ENCODE data around the gene CRYL1. TPM values are rescaled to one million over a fixed set of nuclear protein-coding genes. Genes with fewer than 3 reads are reported as not detected.

CRYL1 gene
- total and polyA plus RNA-seq, 7 donors, result 6.4 to 18.5 (median 12.9) TPM

- TF ChIP-seq, protein P1, sequence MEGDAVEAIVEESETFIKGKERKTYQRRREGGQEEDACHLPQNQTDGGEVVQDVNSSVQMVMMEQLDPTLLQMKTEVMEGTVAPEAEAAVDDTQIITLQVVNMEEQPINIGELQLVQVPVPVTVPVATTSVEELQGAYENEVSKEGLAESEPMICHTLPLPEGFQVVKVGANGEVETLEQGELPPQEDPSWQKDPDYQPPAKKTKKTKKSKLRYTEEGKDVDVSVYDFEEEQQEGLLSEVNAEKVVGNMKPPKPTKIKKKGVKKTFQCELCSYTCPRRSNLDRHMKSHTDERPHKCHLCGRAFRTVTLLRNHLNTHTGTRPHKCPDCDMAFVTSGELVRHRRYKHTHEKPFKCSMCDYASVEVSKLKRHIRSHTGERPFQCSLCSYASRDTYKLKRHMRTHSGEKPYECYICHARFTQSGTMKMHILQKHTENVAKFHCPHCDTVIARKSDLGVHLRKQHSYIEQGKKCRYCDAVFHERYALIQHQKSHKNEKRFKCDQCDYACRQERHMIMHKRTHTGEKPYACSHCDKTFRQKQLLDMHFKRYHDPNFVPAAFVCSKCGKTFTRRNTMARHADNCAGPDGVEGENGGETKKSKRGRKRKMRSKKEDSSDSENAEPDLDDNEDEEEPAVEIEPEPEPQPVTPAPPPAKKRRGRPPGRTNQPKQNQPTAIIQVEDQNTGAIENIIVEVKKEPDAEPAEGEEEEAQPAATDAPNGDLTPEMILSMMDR (IDR thresholded peaks at IDR 0.05), result no peak
- Histone ChIP-seq H3K4me3 (no peak overlapping the region), H3K27ac (no peak overlapping the region), H3K9me3 (no peaks in the 10 kb centered on the region), H3K27me3 (ENCODE audit: insufficient read depth in 3 of 3, low read length in 2 of 3) (no peaks in the 10 kb centered on the region), H3K4me1 (peaks cover 8% of the 10 kb centered on the region), H3K36me3 (ENCODE audit: insufficient read depth in 1 of 2, low read depth in 1 of 2) (no peaks in the 10 kb centered on the region)
- intact Hi-C loops (cut with DNase I), result no loop called here
- WGBS, 3 donors, result 70 to 76% (median 75%) methylated on average over 2 of the region's 2 CpGs
- no peak for ATAC-seq
- no peak for DNase-seq
These were observed 64.2 kb downstream of the CRYL1 start for GRCh38 chr13:20461481-20461859.

DNA sequence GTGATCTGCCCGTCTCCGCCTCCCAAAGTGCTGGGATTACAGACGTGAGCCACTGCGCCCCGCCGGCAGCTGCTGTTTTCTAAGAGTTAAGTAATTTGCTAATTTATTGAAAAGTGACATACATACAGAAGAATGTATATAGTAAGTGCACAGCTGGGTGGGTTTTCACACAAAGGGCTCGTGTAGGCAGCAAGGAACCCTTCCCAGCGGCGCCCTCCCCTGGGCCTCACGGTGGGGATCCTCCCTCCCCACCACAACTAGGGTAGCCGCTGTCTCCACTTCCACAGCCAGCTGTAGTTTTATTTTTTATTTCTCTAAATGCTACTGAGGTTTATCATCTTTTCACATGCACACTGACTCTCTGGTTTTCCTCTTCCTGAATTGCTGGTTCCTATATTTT lies 64.9 kb downstream of the CRYL1 start:
- ATAC-seq, result no peak
- Histone ChIP-seq H3K27ac (no peak overlapping the region), H3K27me3 (ENCODE audit: insufficient read depth in 3 of 3, low read length in 2 of 3) (no peaks in the 10 kb centered on the region), H3K36me3 (ENCODE audit: insufficient read depth in 1 of 2, low read depth in 1 of 2) (no peaks in the 10 kb centered on the region), H3K4me1 (peaks cover 8% of the 10 kb centered on the region), H3K9me3 (no peaks in the 10 kb centered on the region), H3K4me3 (no peak overlapping the region)
- intact Hi-C loops (cut with DNase I), result no loop called here
- DNase-seq, result no peak
- TF ChIP-seq, protein P1 (IDR thresholded peaks at IDR 0.05), result no peak
- 85 to 94% (median 89%) methylated on average over 11 of the region's 11 CpGs for WGBS, 3 donors

- H3K27ac ChIP-seq, result no peak overlapping the region
These were observed 68.0 kb downstream of the CRYL1 start for GRCh38 chr13:20457670-20458069.

GRCh38 chr13:20456737-20457136 lies 68.9 kb downstream of the CRYL1 start:
- no peak for DNase-seq
- H3K27ac ChIP-seq, result no peak overlapping the region
- no peaks in the 10 kb centered on the region for H3K4me1 ChIP-seq
- no peaks in the 10 kb centered on the region for H3K36me3 ChIP-seq (ENCODE audit: insufficient read depth in 1 of 2, low read depth in 1 of 2)
- no peaks in the 10 kb centered on the region for H3K9me3 ChIP-seq
- ATAC-seq, result no peak
- TF ChIP-seq, protein P1 (IDR thresholded peaks at IDR 0.05), result no peak
- no peaks in the 10 kb centered on the region for H3K27me3 ChIP-seq (ENCODE audit: insufficient read depth in 3 of 3, low read length in 2 of 3)
- intact Hi-C loops (cut with DNase I), result no loop called here
- WGBS, 3 donors, result 69 to 76% (median 71%) methylated on average over 2 of the region's 2 CpGs
- no peak overlapping the region for H3K4me3 ChIP-seq

More at GRCh38 chr13:20457670-20458069, 68.0 kb downstream of the CRYL1 start:
- WGBS, 3 donors, result 60 to 77% (median 61%) methylated on average over 6 of the region's 6 CpGs
- TF ChIP-seq, protein P1 (IDR thresholded peaks at IDR 0.05), result no peak
- Histone ChIP-seq H3K4me1 (no peaks in the 10 kb centered on the region), H3K9me3 (no peaks in the 10 kb centered on the region), H3K36me3 (ENCODE audit: insufficient read depth in 1 of 2, low read depth in 1 of 2) (no peaks in the 10 kb centered on the region), H3K27me3 (ENCODE audit: insufficient read depth in 3 of 3, low read length in 2 of 3) (no peaks in the 10 kb centered on the region), H3K4me3 (no peak overlapping the region)
- intact Hi-C loops (cut with DNase I), result no loop called here
- DNase-seq (no peak), ATAC-seq (no peak)

GRCh38 chr13:20451397-20451796 lies 74.3 kb downstream of the CRYL1 start:
- DNase-seq (no peak), ATAC-seq (no peak)
- H3K36me3 ChIP-seq (ENCODE audit: insufficient read depth in 1 of 2, low read depth in 1 of 2), result no peaks in the 10 kb centered on the region
- H3K9me3 ChIP-seq, result peaks cover 11% of the 10 kb centered on the region
- intact Hi-C loops (cut with DNase I), result no loop called here
- no peaks in the 10 kb centered on the region for H3K27me3 ChIP-seq (ENCODE audit: insufficient read depth in 3 of 3, low read length in 2 of 3)
- H3K27ac ChIP-seq, result no peak overlapping the region
- TF ChIP-seq, protein P1 (IDR thresholded peaks at IDR 0.05), result no peak
- H3K4me1 ChIP-seq, result no peaks in the 10 kb centered on the region
- H3K4me3 ChIP-seq, result no peak overlapping the region

All from psoas muscle (tissue), 8 donors.